GM18520 (cell line): ENCODE results near the gene TRNAU1AP.
"Not testable (repeated sequence)": the region's sequence is repeated elsewhere in the genome, so short reads cannot be mapped to it uniquely, and the experiment has no call there.

Source experiments
- ATAC-seq: cut with Tn5 transposase; IDR thresholded peaks from one replicate; pipeline ENCODE4 v1.9.1; 2021; ENCODE audit not compliant: unreplicated experiment

Gene TRNAU1AP

DNA sequence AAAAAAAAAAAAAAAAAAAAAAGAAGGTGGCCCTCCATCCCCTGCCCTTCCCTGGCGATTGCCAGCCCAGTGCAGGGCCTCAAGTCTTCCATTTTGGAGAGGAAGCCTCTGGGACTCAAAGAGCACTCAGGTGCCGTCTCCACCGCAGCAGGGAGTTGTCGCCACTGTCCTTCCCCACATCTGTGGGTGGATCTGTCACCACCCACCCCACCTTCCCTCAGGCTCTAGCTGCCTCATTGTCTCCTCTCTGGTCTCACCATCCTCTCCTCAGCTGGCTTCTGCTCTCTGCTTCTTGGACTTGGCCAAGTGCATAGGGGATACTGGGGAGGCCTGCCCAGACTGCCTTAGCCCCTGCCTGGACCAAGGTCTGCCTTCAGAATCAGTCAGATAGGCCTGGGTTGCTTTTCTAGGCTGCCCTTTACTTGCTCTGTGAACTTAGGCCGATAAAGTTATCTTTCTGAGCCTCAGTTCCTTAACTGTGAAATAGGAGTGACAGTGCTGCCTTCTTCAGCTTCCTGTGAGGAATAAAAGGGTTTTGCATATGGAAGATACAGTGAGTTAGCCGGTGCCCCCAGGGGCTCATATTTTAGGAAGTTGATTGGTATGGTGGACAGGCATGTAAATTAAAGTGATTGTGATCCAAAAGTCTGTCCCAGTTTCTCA is 31.3 kb upstream of the TRNAU1AP start:
- ATAC-seq = no peak

GRCh38 chr1:28522537-28522936 is 30.3 kb upstream of the TRNAU1AP start:
- ATAC-seq = not testable (repeated sequence)

DNA sequence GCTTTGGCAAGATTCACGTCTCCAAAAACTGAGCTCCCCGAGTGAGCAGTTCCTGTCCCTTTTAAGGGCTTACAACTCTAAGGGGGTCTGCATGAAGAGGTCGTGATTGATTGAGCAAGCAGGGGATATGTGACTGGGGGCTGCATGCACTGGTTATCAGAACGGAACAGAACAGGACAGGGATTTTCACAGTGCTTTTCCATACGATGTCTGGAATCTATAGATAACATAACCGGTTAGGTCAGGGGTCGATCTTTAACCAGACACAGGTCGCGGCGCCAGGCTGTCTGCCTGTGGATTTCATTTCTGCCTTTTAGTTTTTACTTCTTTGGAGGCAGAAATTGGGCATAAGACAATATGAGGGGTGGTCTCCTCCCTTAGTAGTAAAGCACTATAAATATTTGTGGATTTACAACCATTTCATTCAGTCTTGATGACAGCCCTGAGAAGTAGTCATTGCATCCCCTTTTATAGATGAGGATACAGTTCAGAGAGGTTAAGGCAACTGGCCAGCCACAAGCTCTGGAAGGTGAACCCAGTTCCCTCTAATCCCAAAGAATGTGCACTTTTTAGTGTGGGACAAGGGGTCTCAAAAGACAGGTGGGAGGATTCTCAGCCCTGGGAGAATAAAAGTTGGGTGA is 27.8 kb upstream of the TRNAU1AP start:
- ATAC-seq = not testable (repeated sequence)

- ATAC-seq = no peak
Observed at GRCh38 chr1:28526886-28527285, 26.0 kb upstream of the TRNAU1AP start.

- no peak for ATAC-seq
Observed at GRCh38 chr1:28530456-28530855, 22.4 kb upstream of the TRNAU1AP start.

- no peak for ATAC-seq
Observed at GRCh38 chr1:28534671-28535070, 18.2 kb upstream of the TRNAU1AP start.

- ATAC-seq = no peak
Observed at GRCh38 chr1:28535180-28535579, 17.7 kb upstream of the TRNAU1AP start.

DNA sequence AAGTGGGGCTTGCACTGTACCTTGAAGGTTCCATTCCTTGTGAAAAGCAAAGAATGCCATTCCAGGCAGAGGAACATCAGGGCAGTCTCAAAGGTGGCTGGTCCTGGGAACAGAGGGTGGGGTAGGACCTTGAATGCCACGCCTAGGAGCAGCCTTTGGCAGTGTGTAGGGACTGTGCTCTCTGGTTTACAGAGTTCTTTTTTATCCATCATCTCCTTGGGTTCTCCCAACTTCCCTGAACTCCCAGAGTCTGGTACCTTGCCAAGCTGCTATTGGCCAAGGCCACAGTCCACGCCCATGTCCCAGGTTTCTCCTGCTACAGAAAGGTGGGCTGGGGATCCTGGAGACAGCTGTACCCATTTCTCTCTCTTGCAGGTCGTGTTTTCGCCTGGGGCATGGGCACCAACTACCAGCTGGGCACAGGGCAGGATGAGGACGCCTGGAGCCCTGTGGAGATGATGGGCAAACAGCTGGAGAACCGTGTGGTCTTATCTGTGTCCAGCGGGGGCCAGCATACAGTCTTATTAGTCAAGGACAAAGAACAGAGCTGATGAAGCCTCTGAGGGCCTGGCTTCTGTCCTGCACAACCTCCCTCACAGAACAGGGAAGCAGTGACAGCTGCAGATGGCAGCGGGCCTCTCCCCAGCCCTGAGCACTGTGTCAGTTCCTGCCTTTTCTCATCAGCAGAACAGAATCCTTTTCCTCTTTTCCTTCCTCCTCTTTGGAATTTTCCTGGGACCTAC is 15.3 kb upstream of the TRNAU1AP start:
- ATAC-seq = no peak

- ATAC-seq = no peak
Observed at GRCh38 chr1:28538286-28538685, 14.6 kb upstream of the TRNAU1AP start.

- ATAC-seq = no peak
Observed at GRCh38 chr1:28540651-28541050, 12.2 kb upstream of the TRNAU1AP start.

GRCh38 chr1:28541414-28542015 is 11.4 kb upstream of the TRNAU1AP start:
- not testable (repeated sequence) for ATAC-seq

DNA sequence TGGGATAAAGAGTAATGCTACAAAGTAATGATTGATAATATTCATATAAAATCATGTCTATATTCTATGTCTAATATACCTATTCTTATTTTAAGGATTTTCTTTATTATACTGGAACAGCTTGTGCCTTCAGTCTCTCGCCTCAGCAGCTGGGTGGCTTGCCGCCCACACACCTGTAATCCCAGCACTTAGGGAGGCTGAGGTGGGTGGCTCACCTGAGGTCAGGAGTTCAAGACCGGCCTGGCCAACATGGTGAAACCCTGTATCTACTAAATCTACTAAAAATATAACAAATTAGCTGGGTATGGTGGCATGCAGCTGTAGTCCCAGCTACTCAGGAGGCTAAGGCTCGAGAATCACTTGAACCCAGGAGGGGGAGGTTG is 7.6 kb upstream of the TRNAU1AP start:
- no peak for ATAC-seq

DNA sequence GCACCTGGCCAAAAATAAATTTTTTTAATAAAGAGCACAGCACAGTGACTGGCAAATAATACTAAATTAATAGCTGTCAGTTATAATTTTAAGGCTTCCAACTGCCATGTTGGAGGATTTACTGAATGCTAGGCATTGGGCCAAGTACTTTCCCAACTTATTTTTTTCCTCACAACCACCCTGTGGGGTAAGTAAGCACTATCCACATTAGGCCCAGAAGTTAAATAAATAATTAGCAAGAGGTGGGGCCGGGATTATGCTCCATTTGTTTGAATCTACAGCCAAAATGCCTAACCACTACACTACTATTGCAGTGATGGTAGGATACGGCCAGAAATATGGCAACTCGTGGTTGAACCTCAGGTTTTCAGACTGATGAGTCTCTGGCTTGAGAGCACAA is 4.6 kb upstream of the TRNAU1AP start:
- ATAC-seq = no peak

GRCh38 chr1:28551381-28551780 is 1.5 kb upstream of the TRNAU1AP start:
- ATAC-seq = no peak

DNA sequence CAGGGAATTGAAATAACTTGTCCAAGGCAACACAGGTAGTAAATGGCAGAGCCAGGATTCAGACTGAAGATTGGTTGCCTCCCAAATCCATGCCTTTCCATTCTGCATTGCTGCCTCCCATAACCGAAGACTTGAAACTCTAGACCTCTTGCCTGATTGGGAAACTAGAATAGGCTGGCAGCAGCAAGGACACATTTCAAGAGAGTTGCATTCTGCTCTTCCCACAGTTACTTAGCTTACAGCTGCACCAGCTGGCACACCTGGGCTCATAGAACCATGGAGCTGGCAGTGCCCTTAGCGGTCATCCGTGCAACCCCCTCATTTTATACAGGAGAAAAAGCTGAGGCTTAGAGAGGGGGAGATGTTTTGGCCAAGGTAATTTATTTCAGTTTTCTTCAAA is 8.0 kb downstream of the TRNAU1AP start:
- ATAC-seq = no peak

GRCh38 chr1:28564310-28564709 is 11.4 kb downstream of the TRNAU1AP start:
- no peak for ATAC-seq

DNA sequence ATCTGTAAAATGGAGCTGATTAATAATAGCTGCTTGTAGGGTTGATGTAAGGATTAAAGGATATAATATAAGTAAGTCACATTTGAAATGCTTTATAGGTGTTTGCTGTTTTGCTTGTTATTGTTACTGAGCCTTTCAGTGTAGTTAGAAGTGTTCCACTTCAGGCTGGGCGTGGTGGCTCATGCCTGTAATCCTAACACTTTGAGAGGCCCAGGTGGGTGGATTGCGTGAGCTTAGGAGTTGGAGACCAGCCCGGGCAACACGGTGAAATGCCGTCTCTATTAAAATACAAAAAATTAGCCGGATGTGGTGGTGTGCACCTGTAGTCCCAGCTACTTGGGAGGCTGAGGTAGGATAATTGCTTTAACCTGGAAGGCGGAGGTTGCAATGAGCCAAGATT is 12.2 kb downstream of the TRNAU1AP start:
- ATAC-seq = no peak

DNA sequence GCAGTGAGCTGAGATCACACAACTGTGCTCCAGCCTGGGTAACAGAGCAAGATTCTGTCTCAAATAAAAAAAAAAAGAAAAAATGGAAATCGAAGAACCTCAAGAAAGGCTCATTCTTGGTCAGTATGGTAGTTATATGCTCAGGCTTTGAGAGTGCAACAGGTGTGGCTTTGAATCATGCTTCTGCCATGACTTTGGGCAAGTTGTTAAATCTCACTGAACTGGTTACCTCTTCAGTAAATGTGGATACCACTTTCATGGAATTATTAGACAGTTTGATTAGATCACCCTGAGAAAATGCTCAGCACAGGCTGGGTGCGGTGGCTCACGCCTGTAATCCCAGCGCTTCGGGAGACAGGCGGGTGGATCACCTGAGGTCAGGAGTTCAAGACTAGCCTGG is 12.8 kb downstream of the TRNAU1AP start:
- no peak for ATAC-seq

DNA sequence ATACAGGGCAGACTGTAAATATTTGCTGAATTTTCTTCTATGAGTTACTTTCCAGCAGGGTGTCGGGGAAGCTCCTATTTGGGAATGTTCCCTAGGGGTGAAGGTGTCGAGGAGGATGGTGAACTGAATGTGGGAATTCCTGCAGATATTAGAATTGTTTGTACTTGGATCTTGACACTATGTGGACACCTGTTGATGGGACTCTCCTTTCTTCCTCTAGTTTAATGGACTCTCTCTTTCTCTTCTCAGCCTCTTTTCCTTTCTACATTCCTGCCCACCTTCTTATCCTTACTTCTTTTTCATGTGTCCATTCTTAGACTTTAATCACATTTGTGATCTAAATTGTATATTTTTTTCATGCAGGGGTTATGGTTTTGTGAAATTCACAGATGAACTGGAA is 14.0 kb downstream of the TRNAU1AP start:
- no peak for ATAC-seq

- ATAC-seq = no peak
Observed at GRCh38 chr1:28571911-28572310, 19.0 kb downstream of the TRNAU1AP start.

- ATAC-seq = not testable (repeated sequence)
Observed at GRCh38 chr1:28572891-28573290, 20.0 kb downstream of the TRNAU1AP start.

DNA sequence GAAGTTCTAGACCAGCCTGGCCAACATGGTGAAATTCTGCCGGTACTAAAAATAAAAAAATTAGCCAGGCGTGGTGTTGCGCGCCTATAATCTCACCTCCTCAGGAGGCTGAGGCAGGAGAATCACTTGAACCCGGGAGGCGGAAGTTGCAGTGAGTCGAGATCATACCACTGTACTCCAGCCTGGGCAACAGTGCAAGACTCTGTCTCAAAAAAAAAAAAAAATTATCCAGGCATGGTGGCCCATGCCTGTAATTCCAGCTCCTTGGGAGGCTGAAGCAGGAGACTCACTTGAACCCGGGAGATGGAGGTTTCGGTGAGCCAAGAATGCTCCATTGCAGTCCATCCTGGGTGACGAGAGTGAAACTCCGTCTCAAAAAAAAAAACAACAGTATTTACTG is 20.7 kb downstream of the TRNAU1AP start:
- no peak for ATAC-seq
